Skeletal muscle tissue (tissue), 4 donors: Measurements from ENCODE around the gene ARL6IP6. TPM values are rescaled to one million over a fixed set of nuclear protein-coding genes. Genes with fewer than 3 reads are reported as not detected.
"Not testable (repeated sequence)": the region's sequence is repeated elsewhere in the genome, so short reads cannot be mapped to it uniquely, and the experiment has no call there.

Experiments used
- H3K27ac ChIP-seq: one replicate; pipeline ENCODE4 v1.7.0; 2013; ENCODE audit warnings: mild to moderate bottlenecking, low read depth, low read length, inconsistent platforms
- H3K27me3 ChIP-seq, 3 donors: one replicate each; pipeline ENCODE4 v1.7.0; 2013; ENCODE audit warnings: low read length in 3 of 3; ENCODE audit not compliant: control insufficient read depth in 3 of 3, insufficient read depth in 3 of 3
- H3K36me3 ChIP-seq, 3 donors: one replicate each; pipeline ENCODE4 v1.7.0; 2013; ENCODE audit warnings: low read length in 3 of 3; ENCODE audit not compliant: control insufficient read depth in 3 of 3, insufficient read depth in 3 of 3
- H3K4me1 ChIP-seq, 3 donors: one replicate each; pipeline ENCODE4 v1.7.0; 2013; ENCODE audit warnings: low read length in 3 of 3, mild to moderate bottlenecking in 3 of 3; ENCODE audit not compliant: control insufficient read depth in 3 of 3, insufficient read depth in 3 of 3
- H3K4me3 ChIP-seq, 3 donors: one replicate each; pipeline ENCODE4 v1.7.0; 2013; ENCODE audit warnings: low read length in 3 of 3
- H3K9ac ChIP-seq, 3 donors: one replicate each; pipeline ENCODE4 v1.7.0; 2013; ENCODE audit warnings: low read length in 3 of 3, mild to moderate bottlenecking in 3 of 3, moderate library complexity in 2 of 3, low read depth in 1 of 3
- H3K9me3 ChIP-seq, 3 donors: one replicate each; pipeline ENCODE4 v1.7.0; 2013; ENCODE audit warnings: low read length in 3 of 3; ENCODE audit not compliant: control insufficient read depth in 3 of 3
- total RNA-seq: library from RNA; depleted of rRNA; stranded (reverse); fragments of >200 nt; gene quantifications from one replicate; pipeline ENCODE4 v1.2.3, GENCODE V29; 2014
- donor health status: Osteomylitis.

Gene ARL6IP6
- total RNA-seq, 1 donor from 2014 or later: 26.1 TPM

DNA sequence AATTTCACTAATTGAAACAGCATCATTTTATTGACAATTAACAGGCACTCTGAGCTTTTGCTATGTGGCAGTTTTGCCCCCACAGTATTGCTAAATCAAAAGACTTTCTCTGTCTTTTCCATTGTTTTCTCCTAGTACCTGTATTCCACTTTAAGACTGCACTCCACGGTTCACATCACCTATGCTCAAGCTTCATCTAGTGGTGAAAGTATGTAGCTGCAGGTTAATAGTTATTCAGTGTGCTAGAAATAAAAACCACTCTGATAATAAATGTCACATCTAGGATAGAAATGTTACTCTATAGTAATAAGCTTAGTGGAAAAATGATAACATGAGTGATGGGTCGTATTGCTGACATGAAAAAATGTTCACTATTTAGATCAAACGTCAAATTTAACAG is 24.6 kb downstream of the ARL6IP6 start:
- peaks cover 0 to 3% (median 0%) of the 10 kb centered on the region in 3 donors for H3K36me3 ChIP-seq
- H3K4me3 ChIP-seq: no peak overlapping the region
- H3K27ac ChIP-seq: no peak overlapping the region
- H3K4me1 ChIP-seq: no peaks in the 10 kb centered on the region
- no peaks in the 10 kb centered on the region for H3K27me3 ChIP-seq
- no peaks in the 10 kb centered on the region for H3K9me3 ChIP-seq
- H3K9ac ChIP-seq: no peak overlapping the region

DNA sequence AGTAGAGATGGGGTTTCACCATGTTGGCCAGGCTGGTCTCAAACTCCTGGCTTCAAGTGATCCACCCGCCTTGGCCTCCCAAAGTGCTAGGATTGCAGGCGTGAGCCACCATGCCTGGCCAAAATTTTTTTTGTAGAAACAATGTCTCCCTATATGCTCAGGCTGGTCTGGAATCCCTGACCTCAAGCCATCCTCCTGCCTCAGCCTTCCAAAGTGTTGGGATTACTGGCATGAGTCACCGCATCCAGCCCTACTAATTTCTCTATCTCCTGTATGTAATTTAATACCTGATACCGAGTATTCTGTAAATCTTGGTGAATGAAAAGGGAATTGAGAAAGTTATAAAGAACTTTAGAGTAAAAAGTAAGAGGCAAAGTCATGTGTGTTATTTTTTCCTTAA is 29.3 kb downstream of the ARL6IP6 start:
- H3K4me1 ChIP-seq, H3K4me3 ChIP-seq, H3K27me3 ChIP-seq, H3K27ac ChIP-seq, H3K9me3 ChIP-seq, H3K9ac ChIP-seq, H3K36me3 ChIP-seq: not testable (repeated sequence)

DNA sequence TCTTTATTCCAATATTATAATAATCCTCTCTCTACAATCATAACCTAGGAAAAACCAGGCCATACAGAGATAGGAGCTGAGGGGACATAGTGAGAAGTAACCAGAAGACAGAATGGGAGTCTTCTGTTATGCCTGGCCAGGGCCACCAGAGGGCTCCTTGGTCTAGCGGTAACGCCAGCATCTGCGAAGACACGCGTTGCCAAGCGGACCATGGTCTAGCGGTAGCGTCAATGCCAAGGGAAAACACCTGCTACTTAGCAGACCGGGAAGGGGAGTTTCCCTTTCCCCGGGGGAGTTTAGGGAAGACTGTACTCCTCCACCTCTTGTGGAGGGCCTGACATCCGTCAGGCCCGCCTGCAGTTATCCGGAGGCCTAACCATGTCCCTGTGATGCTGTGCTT is 36.6 kb downstream of the ARL6IP6 start:
- H3K27ac ChIP-seq: no peak overlapping the region
- H3K4me1 ChIP-seq: no peaks in the 10 kb centered on the region
- no peak overlapping the region for H3K4me3 ChIP-seq
- H3K27me3 ChIP-seq: no peaks in the 10 kb centered on the region
- no peaks in the 10 kb centered on the region for H3K9me3 ChIP-seq
- H3K36me3 ChIP-seq: peaks cover 0 to 8% (median 7%) of the 10 kb centered on the region in 3 donors
- no peak overlapping the region for H3K9ac ChIP-seq

DNA sequence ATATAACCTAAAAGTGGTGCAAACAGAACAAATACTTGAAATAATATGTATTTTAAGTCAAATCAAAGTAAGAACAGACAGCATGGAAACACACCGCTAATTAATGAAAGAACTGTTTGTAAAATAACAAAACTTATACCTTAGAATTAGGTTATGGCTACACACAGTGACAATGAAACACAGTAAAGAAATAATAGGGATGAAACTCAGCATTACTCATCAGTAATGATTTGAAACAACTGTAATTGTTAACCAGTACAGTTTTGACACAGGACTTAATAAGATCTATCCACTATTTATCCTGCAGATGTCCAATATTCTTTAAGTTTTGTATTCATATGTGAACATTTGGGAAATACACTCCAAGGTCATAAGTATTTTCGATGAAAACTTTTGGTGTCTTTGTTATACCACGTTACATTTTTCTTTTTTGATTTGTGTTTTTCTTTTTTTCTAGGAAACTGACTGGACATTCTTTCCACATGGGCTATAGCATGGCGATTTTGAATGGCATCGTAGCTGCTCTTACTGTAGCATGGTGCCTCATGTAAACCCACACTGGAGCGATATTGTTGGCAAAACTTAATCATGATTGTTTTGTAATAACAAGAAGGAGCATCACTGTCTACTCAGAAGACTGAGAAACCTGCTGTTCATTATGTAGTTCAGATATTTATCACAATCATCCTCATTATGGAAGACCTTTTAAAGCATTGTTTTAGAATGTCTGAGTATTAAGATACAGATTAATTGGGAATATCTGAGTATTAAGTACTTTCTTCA is 41.1 kb downstream of the ARL6IP6 start:
- H3K9ac ChIP-seq: no peak overlapping the region
- H3K4me1 ChIP-seq: no peaks in the 10 kb centered on the region
- H3K9me3 ChIP-seq: no peaks in the 10 kb centered on the region
- no peak overlapping the region for H3K4me3 ChIP-seq
- peaks cover 2 to 10% (median 8%) of the 10 kb centered on the region in 3 donors for H3K36me3 ChIP-seq
- no peaks in the 10 kb centered on the region for H3K27me3 ChIP-seq
- no peak overlapping the region for H3K27ac ChIP-seq

DNA sequence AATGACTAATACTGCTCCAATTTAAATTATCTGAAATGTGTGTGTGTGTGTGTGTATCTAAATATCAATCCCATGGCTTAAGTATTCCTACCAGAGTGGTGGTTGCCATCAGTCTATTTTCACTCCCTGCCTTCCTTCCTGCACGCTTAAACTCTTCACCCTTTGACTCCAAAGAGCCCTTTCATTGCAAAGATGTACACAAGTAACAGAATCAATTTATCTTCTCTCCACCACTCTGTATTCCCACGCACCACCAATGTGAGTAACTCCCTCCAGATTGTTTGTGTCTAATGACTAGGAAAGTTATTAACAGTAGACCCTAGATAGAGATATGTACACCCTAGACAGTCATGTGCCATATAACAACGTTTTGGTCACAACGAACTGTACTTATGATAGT is 42.8 kb downstream of the ARL6IP6 start:
- Histone ChIP-seq H3K9me3 (no peaks in the 10 kb centered on the region), H3K4me1 (no peaks in the 10 kb centered on the region), H3K4me3 (no peak overlapping the region), H3K27ac (no peak overlapping the region), H3K27me3 (no peaks in the 10 kb centered on the region), H3K36me3 (peaks cover 2 to 10% (median 6%) of the 10 kb centered on the region in 3 donors), H3K9ac (no peak overlapping the region)

DNA sequence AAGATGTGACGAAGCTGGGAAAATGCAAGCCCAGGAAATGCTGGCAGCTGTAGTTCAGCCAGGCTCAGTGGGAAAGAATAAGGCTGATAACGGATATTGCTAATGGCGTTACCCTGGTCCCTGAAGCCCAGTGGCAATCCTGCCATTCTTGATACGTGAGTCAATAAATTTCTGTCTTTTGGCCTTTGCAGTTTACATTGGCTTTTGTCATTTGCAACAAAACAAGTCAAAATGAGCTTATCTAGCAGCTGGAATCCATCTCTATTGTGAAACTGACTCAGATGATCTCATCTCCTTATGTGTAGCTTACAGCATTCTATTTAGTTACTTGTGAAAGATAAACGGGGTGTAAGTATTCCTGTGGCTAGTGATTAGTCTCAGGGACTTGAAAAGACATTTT is 43.8 kb downstream of the ARL6IP6 start:
- H3K36me3 ChIP-seq: peaks cover 2 to 8% (median 6%) of the 10 kb centered on the region in 3 donors

DNA sequence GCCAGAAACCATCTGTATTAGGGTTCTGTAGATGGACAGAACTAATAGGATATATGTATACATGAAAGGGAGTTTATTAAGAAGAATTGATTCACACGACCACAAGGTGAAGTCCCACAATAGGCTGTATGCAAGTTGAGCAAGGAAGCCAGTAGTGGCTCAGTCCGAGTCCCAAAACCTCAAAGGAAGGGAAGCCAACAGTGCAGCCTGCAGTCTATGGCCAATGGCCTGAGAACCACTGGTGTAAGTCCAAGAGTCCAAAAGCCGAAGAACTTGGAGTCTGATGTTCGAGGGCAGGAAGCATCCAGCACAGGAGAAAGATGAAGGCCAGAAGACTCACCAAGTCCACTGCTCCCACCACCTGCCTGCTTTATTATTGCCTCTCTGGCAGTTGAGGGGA is 44.8 kb downstream of the ARL6IP6 start:
- H3K27me3 ChIP-seq, H3K27ac ChIP-seq, H3K4me1 ChIP-seq, H3K9me3 ChIP-seq, H3K9ac ChIP-seq, H3K36me3 ChIP-seq, H3K4me3 ChIP-seq: not testable (repeated sequence)

More for the DNA sequence above, 43.8 kb downstream of the ARL6IP6 start:
- Histone ChIP-seq H3K4me3 (no peak overlapping the region), H3K4me1 (no peaks in the 10 kb centered on the region), H3K9me3 (no peaks in the 10 kb centered on the region), H3K27me3 (no peaks in the 10 kb centered on the region), H3K9ac (no peak overlapping the region), H3K27ac (no peak overlapping the region)

DNA sequence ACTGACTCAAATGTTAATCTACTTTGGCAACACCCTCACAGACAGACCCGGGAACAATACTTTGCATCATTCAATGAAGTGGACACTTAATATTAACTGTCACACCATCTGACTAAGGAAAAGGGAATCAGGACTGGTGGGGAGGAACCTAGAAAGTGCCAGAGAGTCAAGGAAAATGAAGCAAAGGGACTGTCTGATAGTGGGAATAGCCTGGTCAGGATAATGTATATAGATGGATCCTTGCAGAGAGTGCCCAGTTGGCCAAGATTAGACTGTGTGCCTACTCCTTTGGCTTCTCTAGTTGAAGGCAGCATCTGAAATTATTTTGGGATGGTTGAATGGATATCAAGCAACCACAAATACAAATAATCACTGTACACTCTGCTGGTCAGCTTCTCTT is 45.2 kb downstream of the ARL6IP6 start:
- Histone ChIP-seq H3K27me3 (no peaks in the 10 kb centered on the region), H3K36me3 (peaks cover 2 to 6% (median 6%) of the 10 kb centered on the region in 3 donors), H3K4me1 (no peaks in the 10 kb centered on the region), H3K27ac (no peak overlapping the region), H3K9me3 (no peaks in the 10 kb centered on the region), H3K4me3 (no peak overlapping the region), H3K9ac (no peak overlapping the region)

DNA sequence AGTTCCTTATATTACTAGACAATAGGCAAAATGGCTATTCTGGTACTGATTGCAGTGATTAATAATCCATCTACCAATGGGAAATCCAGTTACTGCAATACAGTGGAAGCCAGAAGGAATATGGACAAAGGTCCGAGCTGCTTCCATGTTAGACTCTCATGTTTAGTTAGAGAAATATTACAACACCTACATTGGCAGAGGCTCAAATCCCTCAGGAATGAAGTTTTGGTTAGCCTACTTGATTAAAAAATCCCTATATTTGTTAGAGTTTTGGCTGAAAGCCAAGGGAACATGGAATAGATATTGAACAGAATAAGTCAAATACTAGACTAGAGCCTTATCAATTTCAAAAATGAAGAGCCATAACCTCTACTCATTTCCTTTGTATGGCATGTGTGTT is 48.5 kb downstream of the ARL6IP6 start:
- Histone ChIP-seq H3K9ac (no peak overlapping the region), H3K4me1 (no peaks in the 10 kb centered on the region), H3K4me3 (no peak overlapping the region), H3K27ac (no peak overlapping the region), H3K27me3 (no peaks in the 10 kb centered on the region), H3K9me3 (no peaks in the 10 kb centered on the region), H3K36me3 (peaks cover 0 to 5% (median 2%) of the 10 kb centered on the region in 3 donors)

DNA sequence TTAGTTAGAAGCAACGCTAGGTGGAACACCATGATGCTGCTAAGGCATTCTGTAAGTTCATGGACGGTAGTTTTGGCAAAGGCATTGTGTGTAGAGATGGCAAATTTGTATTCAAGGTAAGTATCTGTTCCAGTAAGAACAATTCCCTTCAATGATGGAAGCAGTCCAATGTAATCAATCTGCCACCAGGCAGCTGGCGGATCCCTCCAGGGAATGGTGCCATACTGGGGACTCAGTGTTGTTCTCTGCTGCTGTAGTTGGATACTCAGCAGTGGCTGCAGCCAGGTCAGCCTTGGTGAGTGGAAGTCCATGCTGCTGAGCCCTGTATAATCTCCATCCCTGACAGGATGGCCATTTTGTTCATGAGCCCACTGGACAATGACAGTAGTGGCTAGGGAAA is 62.8 kb downstream of the ARL6IP6 start:
- Histone ChIP-seq H3K4me3 (no peak overlapping the region), H3K27me3 (no peaks in the 10 kb centered on the region), H3K9me3 (no peaks in the 10 kb centered on the region), H3K36me3 (no peaks in the 10 kb centered on the region), H3K27ac (no peak overlapping the region), H3K4me1 (no peaks in the 10 kb centered on the region), H3K9ac (no peak overlapping the region)
